Measurements from ENCODE around the gene GIGYF2. TPM values are rescaled to one million over a fixed set of nuclear protein-coding genes. Genes with fewer than 3 reads are reported as not detected.
"Not testable (repeated sequence)": the region's sequence is repeated elsewhere in the genome, so short reads cannot be mapped to it uniquely, and the experiment has no call there.

The GIGYF2 gene
- total and polyA plus RNA-seq, 3 experiments from 2014 or later: 27.2 to 55.8 (median 54.7) TPM

DNA sequence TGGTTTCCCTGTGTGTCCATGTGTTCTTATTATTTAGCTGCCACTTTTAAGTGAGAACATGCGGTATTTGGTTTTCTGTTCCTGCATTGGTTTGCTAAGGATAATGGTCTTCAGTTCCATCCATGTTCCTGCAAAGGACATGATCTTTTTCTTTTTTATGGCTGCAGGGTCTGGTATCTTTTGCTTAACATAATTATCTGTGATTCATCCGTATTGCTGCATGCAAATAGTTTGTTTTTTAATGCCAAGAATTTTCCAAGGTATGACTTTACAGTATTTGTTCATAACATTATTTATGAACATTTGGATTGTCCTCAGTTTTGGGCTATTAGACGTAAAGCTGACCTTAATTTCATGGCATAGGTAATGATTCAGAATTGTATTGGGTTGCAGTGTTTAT, 17.8 kb downstream of the GIGYF2 start:
- Mint-ChIP-seq H3K27me3 (peaks cover 0 to under 1% of the 10 kb centered on the region in 2 donors), H3K9me3 (peaks cover 0 to 2% (median 0%) of the 10 kb centered on the region in 5 donors), H3K27ac (peak overlapping the region in 1 of 8 donors; percentile 65), H3K4me1 (peaks cover 30 to 65% (median 56%) of the 10 kb centered on the region in 3 donors), H3K4me3 (no peak overlapping the region), H3K36me3 (peaks cover 26 to 67% (median 27%) of the 10 kb centered on the region in 3 donors)
- no peaks in the 10 kb centered on the region for H3K9me3 ChIP-seq (ENCODE audit: low read length)
- no peak overlapping the region for H3K27ac ChIP-seq (ENCODE audit: low read depth, low read length)
- CTCF ChIA-PET: no interaction called here
- H3K27me3 ChIP-seq (ENCODE audit: insufficient read depth, low read length, poor library complexity, severe bottlenecking): no peaks in the 10 kb centered on the region
- H3K36me3 ChIP-seq (ENCODE audit: insufficient read depth, low read length): peaks cover 4% of the 10 kb centered on the region
- peaks cover 3% of the 10 kb centered on the region for H3K4me1 ChIP-seq (ENCODE audit: insufficient read depth, low read length)
- DNase-seq: no peak
- POLR2A ChIA-PET: no interaction called here
- no peak overlapping the region for H3K4me3 ChIP-seq (ENCODE audit: low read length)

DNA sequence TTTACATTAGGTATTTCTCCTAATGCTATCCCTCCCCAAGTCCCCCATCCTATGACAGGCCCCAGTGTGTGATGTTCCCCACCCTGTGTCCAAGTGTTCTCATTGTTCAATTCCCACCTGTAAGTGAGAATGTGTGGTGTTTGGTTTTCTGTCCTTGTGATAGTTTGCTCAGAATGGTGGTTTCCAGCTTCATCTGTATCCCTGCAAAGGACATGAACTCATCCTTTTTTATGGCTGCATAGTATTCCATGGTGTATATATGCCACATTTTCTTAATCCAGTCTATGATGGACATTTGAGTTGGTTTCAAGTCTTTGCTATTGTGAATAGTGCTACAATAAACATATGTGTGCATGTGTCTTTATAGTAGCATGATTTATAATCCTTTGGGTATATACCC, 22.9 kb downstream of the GIGYF2 start:
- Mint-ChIP-seq H3K4me1 (peaks cover 52 to 71% (median 68%) of the 10 kb centered on the region in 3 donors), H3K36me3 (peaks cover 25 to 68% (median 26%) of the 10 kb centered on the region in 3 donors), H3K27ac (peak overlapping the region in 2 of 8 donors; percentile 59 to 76)
- H3K9me3 Mint-ChIP-seq; DNase-seq; H3K27me3 Mint-ChIP-seq; H3K27me3 ChIP-seq (ENCODE audit: insufficient read depth, low read length, poor library complexity, severe bottlenecking); H3K4me3 ChIP-seq (ENCODE audit: low read length); H3K9me3 ChIP-seq (ENCODE audit: low read length); POLR2A ChIA-PET; CTCF ChIA-PET; H3K27ac ChIP-seq (ENCODE audit: low read depth, low read length); H3K4me3 Mint-ChIP-seq: not testable (repeated sequence)
- H3K36me3 ChIP-seq (ENCODE audit: insufficient read depth, low read length): peaks cover 11% of the 10 kb centered on the region
- H3K4me1 ChIP-seq (ENCODE audit: insufficient read depth, low read length): peaks cover 15% of the 10 kb centered on the region

DNA sequence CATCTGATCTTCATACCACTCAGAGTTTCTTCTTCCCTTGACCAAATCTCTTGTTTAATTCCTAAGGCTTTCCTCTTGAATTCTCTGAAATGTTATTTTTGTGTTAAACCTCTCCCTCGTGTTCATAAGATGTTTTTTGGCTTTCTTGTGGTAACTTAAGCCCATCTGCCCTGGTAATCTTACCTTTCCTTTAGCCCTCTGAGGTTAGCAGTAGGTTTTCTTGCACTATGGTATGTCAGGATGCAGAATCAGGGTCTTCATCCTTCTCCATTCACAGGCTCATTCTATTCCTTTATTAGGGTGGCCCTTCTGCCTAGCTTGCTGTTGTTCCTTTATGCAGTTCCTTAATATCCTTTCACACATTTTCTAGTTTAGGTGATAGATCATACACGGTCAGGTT, 24.1 kb downstream of the GIGYF2 start:
- peak overlapping the region in 2 of 7 donors; percentile 1 to 8 for H3K4me3 Mint-ChIP-seq
- ChIA-PET CTCF (no interaction called here), POLR2A (no interaction called here)
- peaks cover 21% of the 10 kb centered on the region for H3K36me3 ChIP-seq (ENCODE audit: insufficient read depth, low read length)
- no peaks in the 10 kb centered on the region for H3K27me3 ChIP-seq (ENCODE audit: insufficient read depth, low read length, poor library complexity, severe bottlenecking)
- peaks cover 0 to 3% (median 0%) of the 10 kb centered on the region in 5 donors for H3K9me3 Mint-ChIP-seq
- H3K4me3 ChIP-seq (ENCODE audit: low read length): no peak overlapping the region
- H3K27me3 Mint-ChIP-seq: peaks cover 0 to 2% of the 10 kb centered on the region in 2 donors
- H3K27ac Mint-ChIP-seq: peak overlapping the region in 7 of 8 donors; percentile 0 to 87 (median 45)
- H3K9me3 ChIP-seq (ENCODE audit: low read length): no peaks in the 10 kb centered on the region
- peaks cover 25 to 69% (median 32%) of the 10 kb centered on the region in 3 donors for H3K36me3 Mint-ChIP-seq
- DNase-seq: no peak
- H3K27ac ChIP-seq (ENCODE audit: low read depth, low read length): no peak overlapping the region
- H3K4me1 Mint-ChIP-seq: peaks cover 44 to 68% (median 59%) of the 10 kb centered on the region in 3 donors
- H3K4me1 ChIP-seq (ENCODE audit: insufficient read depth, low read length): peaks cover 15% of the 10 kb centered on the region

DNA sequence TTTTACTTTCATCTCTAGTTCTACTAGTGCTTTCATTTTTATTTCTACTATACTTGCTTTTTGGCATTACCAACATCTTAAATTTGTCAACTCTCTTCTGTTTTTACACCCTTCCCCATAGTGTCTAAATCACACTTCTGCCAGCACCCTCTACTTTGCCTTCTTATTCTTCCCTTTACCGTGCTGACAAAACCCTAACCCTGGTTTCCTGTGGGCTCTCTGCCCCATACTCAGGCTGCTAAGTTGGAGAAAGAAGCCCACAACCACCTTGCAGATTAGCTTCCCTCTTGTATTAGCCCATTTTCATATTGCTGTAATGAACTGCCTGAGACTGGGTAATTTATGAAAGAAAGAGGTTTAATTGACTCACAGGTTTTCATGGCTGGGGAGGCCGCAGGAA, 24.8 kb downstream of the GIGYF2 start:
- Mint-ChIP-seq H3K36me3 (peaks cover 23 to 69% (median 32%) of the 10 kb centered on the region in 3 donors), H3K4me1 (peaks cover 44 to 68% (median 55%) of the 10 kb centered on the region in 3 donors), H3K9me3 (peaks cover 0 to 3% (median 0%) of the 10 kb centered on the region in 5 donors), H3K4me3 (peak overlapping the region in 5 of 7 donors; percentile 2 to 42 (median 8)), H3K27me3 (peaks cover 0 to 2% of the 10 kb centered on the region in 2 donors), H3K27ac (peak overlapping the region; percentile 3 to 91 (median 63))
- Histone ChIP-seq H3K4me1 (ENCODE audit: insufficient read depth, low read length) (peaks cover 15% of the 10 kb centered on the region), H3K27ac (ENCODE audit: low read depth, low read length) (no peak overlapping the region), H3K27me3 (ENCODE audit: insufficient read depth, low read length, poor library complexity, severe bottlenecking) (no peaks in the 10 kb centered on the region), H3K9me3 (ENCODE audit: low read length) (no peaks in the 10 kb centered on the region), H3K36me3 (ENCODE audit: insufficient read depth, low read length) (peaks cover 21% of the 10 kb centered on the region), H3K4me3 (ENCODE audit: low read length) (no peak overlapping the region)
- CTCF ChIA-PET: no interaction called here
- no peak for DNase-seq
- POLR2A ChIA-PET: no interaction called here

DNA sequence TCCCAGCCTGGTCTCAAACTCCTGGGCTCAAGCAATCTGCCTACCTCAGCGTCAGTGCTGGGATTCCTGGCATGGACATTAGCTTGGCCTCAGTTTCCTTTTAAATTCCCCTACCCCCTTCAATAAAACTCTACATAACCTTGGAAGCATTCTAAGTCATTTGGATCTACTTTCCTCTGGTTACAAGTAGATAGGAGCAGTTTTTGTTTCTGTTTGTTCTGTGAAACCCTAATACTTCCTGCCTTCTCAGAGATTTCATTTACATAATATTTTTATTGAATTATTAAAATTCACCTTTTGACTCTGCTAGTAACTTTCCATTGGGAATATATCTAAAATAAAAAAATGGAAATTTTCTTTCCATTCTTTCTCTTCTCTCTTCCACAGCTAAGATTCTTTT, 25.9 kb downstream of the GIGYF2 start:
- H3K36me3 ChIP-seq (ENCODE audit: insufficient read depth, low read length): peaks cover 17% of the 10 kb centered on the region
- H3K9me3 Mint-ChIP-seq: peaks cover 0 to 3% (median 0%) of the 10 kb centered on the region in 5 donors
- H3K9me3 ChIP-seq (ENCODE audit: low read length): no peaks in the 10 kb centered on the region
- ChIA-PET POLR2A (no interaction called here), CTCF (no interaction called here)
- H3K4me3 ChIP-seq (ENCODE audit: low read length): no peak overlapping the region
- no peak overlapping the region for H3K27ac ChIP-seq (ENCODE audit: low read depth, low read length)
- H3K27ac Mint-ChIP-seq: peak overlapping the region in 5 of 8 donors; percentile 20 to 74 (median 45)
- H3K36me3 Mint-ChIP-seq: peaks cover 15 to 70% (median 32%) of the 10 kb centered on the region in 3 donors
- H3K27me3 ChIP-seq (ENCODE audit: insufficient read depth, low read length, poor library complexity, severe bottlenecking): no peaks in the 10 kb centered on the region
- peaks cover 0 to 2% of the 10 kb centered on the region in 2 donors for H3K27me3 Mint-ChIP-seq
- H3K4me1 ChIP-seq (ENCODE audit: insufficient read depth, low read length): peaks cover 15% of the 10 kb centered on the region
- H3K4me1 Mint-ChIP-seq: peaks cover 42 to 70% (median 58%) of the 10 kb centered on the region in 3 donors
- no peak for DNase-seq
- H3K4me3 Mint-ChIP-seq: no peak overlapping the region

DNA sequence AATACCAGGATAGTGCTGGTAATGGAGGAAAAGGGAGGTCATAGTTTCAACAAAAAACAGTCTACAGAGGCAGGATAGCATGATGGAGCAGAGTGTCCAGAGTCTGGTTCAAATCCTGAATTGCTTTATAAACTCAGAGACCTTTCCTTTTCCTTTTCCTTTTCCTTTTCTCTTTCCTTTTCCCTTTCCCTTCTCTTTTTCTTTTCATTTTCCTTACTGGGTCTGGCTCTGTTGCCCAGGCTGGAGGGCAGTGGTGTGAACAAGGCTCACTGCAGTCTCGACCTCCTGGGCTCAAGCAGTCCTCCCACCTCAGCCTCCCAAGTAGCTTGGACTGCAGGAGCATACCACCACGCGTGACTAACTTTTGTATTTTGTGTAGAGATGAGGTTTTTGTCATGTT, 31.7 kb downstream of the GIGYF2 start:
- ChIA-PET POLR2A (no interaction called here), CTCF (no interaction called here)

DNA sequence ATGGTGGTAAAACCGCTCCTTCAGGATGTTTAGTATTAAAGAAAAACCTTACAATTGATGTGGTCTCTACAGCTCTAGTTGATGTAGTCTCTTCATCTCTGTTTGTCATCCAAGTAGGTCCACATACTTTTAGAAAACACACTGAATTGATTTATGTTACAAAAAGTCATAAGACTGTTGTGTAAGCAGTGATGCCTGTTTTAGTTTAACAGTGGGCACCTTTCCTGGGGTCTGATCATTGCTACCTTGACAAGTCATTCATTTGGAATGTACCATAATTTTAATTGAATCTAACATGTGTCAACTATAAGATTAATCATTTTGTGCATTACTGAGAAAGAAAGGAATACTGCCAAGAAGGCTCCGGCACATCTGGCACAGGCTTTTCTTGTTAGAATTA, 34.3 kb downstream of the GIGYF2 start:
- no peaks in the 10 kb centered on the region for H3K9me3 Mint-ChIP-seq
- H3K27me3 ChIP-seq (ENCODE audit: insufficient read depth, low read length, poor library complexity, severe bottlenecking): no peaks in the 10 kb centered on the region
- H3K4me1 ChIP-seq (ENCODE audit: insufficient read depth, low read length): no peaks in the 10 kb centered on the region
- POLR2A ChIA-PET: no interaction called here
- peak overlapping the region in 3 of 8 donors; percentile 36 to 64 (median 37) for H3K27ac Mint-ChIP-seq
- no peak overlapping the region for H3K4me3 Mint-ChIP-seq
- peaks cover 0 to 71% (median 21%) of the 10 kb centered on the region in 3 donors for H3K36me3 Mint-ChIP-seq
- no peak overlapping the region for H3K4me3 ChIP-seq (ENCODE audit: low read length)
- H3K27ac ChIP-seq (ENCODE audit: low read depth, low read length): no peak overlapping the region
- CTCF ChIA-PET: interaction anchor here (0.6 to 2.1 kb wide), 2 partner anchors 15 to 28 kb away, joined by 3 to 6 read pairs; no protein-coding TSS in a partner anchor
- H3K9me3 ChIP-seq (ENCODE audit: low read length): no peaks in the 10 kb centered on the region
- peaks cover 15% of the 10 kb centered on the region for H3K36me3 ChIP-seq (ENCODE audit: insufficient read depth, low read length)
- H3K27me3 Mint-ChIP-seq: no peaks in the 10 kb centered on the region
- no peak for DNase-seq
- peaks cover 19 to 38% (median 26%) of the 10 kb centered on the region in 3 donors for H3K4me1 Mint-ChIP-seq

More for the DNA sequence above, 31.7 kb downstream of the GIGYF2 start:
- Mint-ChIP-seq H3K27me3 (no peaks in the 10 kb centered on the region), H3K9me3 (no peaks in the 10 kb centered on the region), H3K27ac (peak overlapping the region in 1 of 8 donors; percentile 32), H3K4me3 (no peak overlapping the region), H3K36me3 (peaks cover 0 to 76% (median 30%) of the 10 kb centered on the region in 3 donors), H3K4me1 (peaks cover 21 to 49% (median 31%) of the 10 kb centered on the region in 3 donors)
- no peak for DNase-seq
- Histone ChIP-seq H3K27me3 (ENCODE audit: insufficient read depth, low read length, poor library complexity, severe bottlenecking) (no peaks in the 10 kb centered on the region), H3K4me1 (ENCODE audit: insufficient read depth, low read length) (no peaks in the 10 kb centered on the region), H3K36me3 (ENCODE audit: insufficient read depth, low read length) (peaks cover 17% of the 10 kb centered on the region), H3K9me3 (ENCODE audit: low read length) (no peaks in the 10 kb centered on the region), H3K27ac (ENCODE audit: low read depth, low read length) (no peak overlapping the region), H3K4me3 (ENCODE audit: low read length) (no peak overlapping the region)

DNA sequence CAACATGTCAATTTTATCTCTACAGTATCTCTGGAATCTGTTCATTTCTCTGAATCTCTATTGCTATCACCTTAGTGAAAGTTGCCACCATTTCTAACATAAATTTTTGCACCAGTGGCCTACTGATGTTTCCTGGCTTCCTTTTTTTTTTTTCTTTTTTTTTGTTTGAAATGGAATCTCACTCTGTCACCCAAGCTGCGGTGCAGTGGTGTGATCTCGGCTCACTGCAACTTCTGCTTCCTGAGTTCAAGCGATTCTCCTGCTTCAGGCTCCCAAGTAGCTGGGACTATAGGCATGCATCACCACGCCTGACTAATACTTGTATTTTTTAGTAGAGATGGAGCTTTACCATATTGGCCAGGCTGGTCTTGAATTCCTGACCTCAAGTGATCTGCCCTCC, 44.2 kb downstream of the GIGYF2 start:
- peaks cover 4% of the 10 kb centered on the region for H3K36me3 ChIP-seq (ENCODE audit: insufficient read depth, low read length)
- ChIA-PET CTCF (no interaction called here), POLR2A (interaction anchor here (0.6 kb wide), 1 partner anchor 347 kb away, joined by 3 read pairs; no protein-coding TSS in a partner anchor)
- H3K27ac ChIP-seq (ENCODE audit: low read depth, low read length): no peak overlapping the region
- no peaks in the 10 kb centered on the region for H3K9me3 ChIP-seq (ENCODE audit: low read length)
- H3K27me3 ChIP-seq (ENCODE audit: insufficient read depth, low read length, poor library complexity, severe bottlenecking): no peaks in the 10 kb centered on the region
- no peak overlapping the region for H3K4me3 ChIP-seq (ENCODE audit: low read length)
- peak overlapping the region in 1 of 8 donors; percentile 43 for H3K27ac Mint-ChIP-seq
- no peak overlapping the region for H3K4me3 Mint-ChIP-seq
- H3K27me3 Mint-ChIP-seq: no peaks in the 10 kb centered on the region
- peaks cover 8 to 15% (median 11%) of the 10 kb centered on the region in 3 donors for H3K4me1 Mint-ChIP-seq
- no peaks in the 10 kb centered on the region for H3K4me1 ChIP-seq (ENCODE audit: insufficient read depth, low read length)
- H3K9me3 Mint-ChIP-seq: no peaks in the 10 kb centered on the region
- no peak for DNase-seq
- peaks cover 4 to 50% (median 7%) of the 10 kb centered on the region in 3 donors for H3K36me3 Mint-ChIP-seq

All from CD8-positive, alpha-beta memory T cell (primary cell).